NB4 (cell line): Measurements from ENCODE around the gene FA2H.

Experiments used
- DNase-seq: peaks from one replicate; pipeline ENCODE4 v3.0.0; 2010; ENCODE audit warnings: low read depth
- H3K4me3 ChIP-seq: one replicate; pipeline ENCODE4 v1.5.1; 2011; ENCODE audit warnings: mild to moderate bottlenecking, low read depth, low read length, moderate library complexity
- MYC ChIP-seq: IDR thresholded peaks from 2 replicates; pipeline ENCODE4 v1.6.1; 2011; ENCODE audit warnings: low read depth, low read length
- POLR2A ChIP-seq: IDR thresholded peaks from 2 replicates; pipeline ENCODE4 v1.6.1; 2011; ENCODE audit warnings: mild to moderate bottlenecking; ENCODE audit not compliant: insufficient read length; ENCODE audit errors: extremely low read depth
- TF ChIP-seq, protein P1 (sequence below): IDR thresholded peaks from 2 replicates; pipeline ENCODE4 v1.6.1; 2011; ENCODE audit warnings: low read depth, low read length
- TF ChIP-seq, protein P2 (sequence below): IDR thresholded peaks from one replicate; pipeline ENCODE4 v1.5.1; 2012; ENCODE audit warnings: low read depth, low read length

Gene FA2H

DNA sequence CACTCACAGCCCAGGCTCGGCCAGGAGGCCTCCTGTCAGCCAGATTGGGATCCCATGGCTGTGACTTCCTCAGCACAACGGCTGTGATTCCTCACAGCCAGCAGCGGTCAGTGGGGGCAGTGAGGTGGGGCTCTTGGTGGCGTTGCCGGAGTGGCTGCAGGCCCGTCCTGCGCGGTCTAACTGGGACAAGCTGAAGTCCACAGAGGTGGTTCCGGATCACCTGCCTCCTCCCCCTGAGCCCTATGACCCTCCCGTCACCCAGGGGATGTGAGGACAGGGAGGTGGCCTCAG is 39.5 kb downstream of the FA2H start:
- DNase-seq = no peak
- H3K4me3 ChIP-seq = no peak overlapping the region
- TF ChIP-seq MYC (no peak), POLR2A (no peak)
- TF ChIP-seq, protein P1, sequence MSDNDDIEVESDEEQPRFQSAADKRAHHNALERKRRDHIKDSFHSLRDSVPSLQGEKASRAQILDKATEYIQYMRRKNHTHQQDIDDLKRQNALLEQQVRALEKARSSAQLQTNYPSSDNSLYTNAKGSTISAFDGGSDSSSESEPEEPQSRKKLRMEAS = no peak
- TF ChIP-seq, protein P2, sequence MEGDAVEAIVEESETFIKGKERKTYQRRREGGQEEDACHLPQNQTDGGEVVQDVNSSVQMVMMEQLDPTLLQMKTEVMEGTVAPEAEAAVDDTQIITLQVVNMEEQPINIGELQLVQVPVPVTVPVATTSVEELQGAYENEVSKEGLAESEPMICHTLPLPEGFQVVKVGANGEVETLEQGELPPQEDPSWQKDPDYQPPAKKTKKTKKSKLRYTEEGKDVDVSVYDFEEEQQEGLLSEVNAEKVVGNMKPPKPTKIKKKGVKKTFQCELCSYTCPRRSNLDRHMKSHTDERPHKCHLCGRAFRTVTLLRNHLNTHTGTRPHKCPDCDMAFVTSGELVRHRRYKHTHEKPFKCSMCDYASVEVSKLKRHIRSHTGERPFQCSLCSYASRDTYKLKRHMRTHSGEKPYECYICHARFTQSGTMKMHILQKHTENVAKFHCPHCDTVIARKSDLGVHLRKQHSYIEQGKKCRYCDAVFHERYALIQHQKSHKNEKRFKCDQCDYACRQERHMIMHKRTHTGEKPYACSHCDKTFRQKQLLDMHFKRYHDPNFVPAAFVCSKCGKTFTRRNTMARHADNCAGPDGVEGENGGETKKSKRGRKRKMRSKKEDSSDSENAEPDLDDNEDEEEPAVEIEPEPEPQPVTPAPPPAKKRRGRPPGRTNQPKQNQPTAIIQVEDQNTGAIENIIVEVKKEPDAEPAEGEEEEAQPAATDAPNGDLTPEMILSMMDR = no peak

DNA sequence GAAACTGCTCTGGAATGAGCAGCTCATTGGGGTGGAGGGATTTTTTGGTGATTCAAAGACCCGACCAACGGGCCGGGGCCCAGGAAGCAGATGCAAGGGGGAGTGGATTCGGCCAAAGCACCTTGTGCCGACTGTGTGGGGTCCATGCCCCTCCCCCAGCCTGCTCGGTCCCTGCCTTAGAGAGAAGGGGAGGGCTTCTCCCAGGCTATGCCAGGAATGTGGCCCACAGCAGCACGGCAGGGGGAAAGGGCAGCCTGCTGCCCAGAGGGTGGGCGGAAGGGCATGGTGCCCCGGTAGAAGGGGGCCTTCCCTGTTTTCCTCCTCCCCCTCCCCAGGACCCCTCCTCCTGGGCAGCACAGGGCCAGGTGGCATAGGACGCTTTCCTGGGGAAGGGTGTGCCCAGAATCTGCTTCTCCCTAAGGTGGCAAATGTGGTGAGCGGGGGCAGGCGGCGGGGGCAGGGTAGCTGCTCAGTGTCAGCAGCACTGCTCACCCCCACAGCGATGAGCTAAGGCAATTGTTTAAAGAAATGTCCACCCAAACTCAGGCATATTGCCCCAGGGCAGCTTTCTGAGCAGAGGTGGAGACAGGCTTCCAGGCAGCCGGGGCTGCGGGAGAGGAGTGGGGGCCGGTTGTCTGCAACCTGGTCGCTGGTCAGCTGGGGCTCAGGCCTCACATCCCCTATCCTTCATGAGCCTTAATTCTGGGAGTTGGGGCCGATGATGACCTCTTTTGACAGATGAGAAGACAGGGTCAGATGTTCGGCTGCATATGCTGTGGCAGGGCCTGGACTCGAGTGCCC is 40.1 kb downstream of the FA2H start:
- no peak overlapping the region for H3K4me3 ChIP-seq
- DNase-seq = no peak
- no peak for TF ChIP-seq POLR2A
- TF ChIP-seq, protein P2 = no peak
- TF ChIP-seq, protein P1 = no peak
- no peak for TF ChIP-seq MYC

DNA sequence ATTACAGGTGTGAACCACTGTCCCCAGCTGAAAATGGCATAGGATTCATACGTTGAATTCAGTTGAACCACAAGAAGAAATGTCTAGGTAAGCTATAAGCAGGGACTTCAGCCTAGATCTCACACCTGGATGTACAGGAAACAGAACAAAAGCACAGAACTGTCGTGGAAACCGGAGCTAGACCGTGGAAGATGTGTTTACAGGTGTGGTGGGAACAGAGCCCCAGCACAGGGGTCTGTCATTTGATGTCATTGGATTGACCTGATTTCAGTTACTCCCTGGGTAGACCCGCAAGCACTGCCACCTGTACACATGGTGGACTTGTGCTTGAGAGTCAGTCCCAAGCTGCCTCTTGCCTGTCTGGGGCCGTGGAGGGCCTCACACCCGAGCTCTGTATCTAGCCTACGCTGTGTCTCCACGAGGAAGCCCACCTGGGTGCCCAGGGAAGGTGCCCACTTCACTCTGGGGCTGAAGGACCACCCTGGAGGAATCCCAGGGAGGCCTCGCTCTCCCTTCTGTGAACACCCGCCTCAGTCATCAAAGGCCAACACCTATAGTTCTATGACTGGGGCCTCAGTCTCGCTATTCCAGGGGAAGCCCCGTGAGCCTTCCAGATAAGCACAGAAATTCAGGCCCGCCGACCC is 41.8 kb downstream of the FA2H start:
- TF ChIP-seq, protein P2 = no peak
- TF ChIP-seq MYC (no peak), POLR2A (no peak)
- TF ChIP-seq, protein P1 = no peak
- no peak overlapping the region for H3K4me3 ChIP-seq
- no peak for DNase-seq

DNA sequence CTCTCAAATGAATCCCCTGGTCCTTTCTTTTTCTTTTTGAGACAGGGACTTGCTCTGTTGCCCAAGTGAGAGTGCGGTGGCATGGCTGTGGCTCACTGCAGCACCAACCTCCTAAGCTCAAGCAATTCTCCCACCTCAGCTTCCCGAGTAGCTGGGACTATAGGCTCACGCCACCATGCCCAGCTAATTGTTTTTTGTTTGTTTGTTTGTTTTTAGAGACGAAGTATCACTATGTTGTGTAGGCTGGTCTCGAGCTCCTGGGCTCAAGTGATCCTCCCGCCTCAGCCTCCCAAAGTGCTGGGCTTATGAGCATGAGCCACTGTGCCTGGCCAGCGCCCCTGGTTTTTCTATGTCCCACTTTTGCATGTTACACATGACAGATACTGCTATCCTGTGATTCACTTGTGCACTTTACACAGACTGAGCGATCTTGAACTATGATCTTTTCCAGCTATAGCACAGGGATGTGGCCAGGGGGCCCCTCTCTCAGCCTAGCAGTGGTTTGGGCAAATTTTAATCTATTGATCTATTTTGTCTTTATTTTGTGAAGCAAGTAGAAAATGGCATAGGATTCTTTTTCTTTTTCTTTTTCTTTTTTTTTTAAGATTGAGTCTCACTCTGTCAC is 42.7 kb downstream of the FA2H start:
- DNase-seq = no peak
- no peak overlapping the region for H3K4me3 ChIP-seq
- TF ChIP-seq MYC = no peak
- TF ChIP-seq, protein P1 = no peak

DNA sequence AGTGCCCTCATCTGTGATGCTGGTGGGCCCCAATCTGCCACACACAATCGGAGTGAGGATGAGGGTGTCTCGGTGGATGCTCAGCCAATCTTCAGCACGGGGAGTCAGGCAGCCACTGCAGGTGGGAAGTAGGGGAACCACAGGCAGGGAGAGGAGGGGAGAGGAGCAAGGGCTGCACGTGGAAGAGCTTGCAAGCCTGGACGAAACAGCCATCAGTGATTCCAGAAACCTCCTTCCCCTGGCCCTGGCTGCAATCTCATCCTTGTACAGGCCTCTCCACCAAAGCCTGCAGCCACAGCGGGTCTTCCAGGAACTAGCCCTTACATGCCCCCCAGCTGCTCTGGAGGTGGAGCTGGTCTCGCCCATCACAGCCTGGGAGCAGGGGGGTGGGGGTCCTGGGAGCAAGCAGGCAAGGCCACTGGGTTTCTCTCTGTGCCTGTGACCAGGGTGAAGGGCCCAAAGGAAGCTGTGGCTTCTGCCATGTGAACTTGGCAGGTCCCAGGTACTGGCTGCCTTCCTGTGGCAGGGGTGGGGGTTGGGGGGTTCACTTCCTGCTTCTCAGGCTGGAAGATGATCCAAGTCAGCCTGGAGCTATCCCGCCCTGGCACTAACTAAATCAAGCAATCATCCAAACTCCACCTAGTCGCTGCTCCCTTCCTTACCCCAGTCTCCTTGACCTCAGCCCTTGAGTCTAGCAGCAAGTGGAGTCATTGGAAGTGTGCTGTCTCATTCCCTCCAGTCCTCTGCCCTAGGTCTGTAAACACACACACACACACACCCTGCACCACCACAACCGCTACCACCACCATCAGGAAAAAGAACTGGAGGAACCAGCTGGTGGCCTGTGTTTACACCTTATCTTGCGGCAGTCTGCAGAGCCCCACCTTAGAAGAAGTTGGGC is 44.6 kb downstream of the FA2H start:
- DNase-seq = no peak
- TF ChIP-seq, protein P1 = no peak
- TF ChIP-seq, protein P2 = no peak
- TF ChIP-seq POLR2A (no peak), MYC (no peak)
- no peak overlapping the region for H3K4me3 ChIP-seq
